HG02759 (cell line): ENCODE results near the gene CCDC182.

Source experiments
- ATAC-seq: cut with Tn5 transposase; IDR thresholded peaks from one replicate; pipeline ENCODE4 v1.9.1; 2021; ENCODE audit warnings: mild to moderate bottlenecking, moderate library complexity; ENCODE audit not compliant: unreplicated experiment

Gene CCDC182

DNA sequence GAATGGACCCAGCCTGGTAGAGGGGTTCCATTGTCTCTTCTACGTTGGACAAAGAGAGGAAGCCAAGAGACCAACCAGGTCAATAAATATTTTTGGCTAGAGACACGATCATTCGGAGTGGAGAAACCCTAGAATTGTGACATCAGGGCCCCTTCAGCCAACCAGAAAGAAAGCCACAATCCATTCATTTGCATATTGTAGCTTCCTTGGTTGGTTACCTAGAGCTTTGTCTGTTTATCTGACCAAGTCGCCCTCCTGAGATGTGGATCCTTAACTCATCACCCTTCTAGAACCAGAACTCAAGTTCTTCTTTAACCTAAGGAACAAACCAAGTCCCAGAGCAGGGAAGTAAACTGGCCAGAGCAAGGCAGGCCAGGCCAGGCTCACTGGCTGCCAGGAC, at the start of gene CCDC182:
TSS of gene CCDC182 (minus strand) at position 58 of the 400 bp plus-strand sequence. CDS start at position 31, 27 bp downstream.
- no peak for ATAC-seq

DNA sequence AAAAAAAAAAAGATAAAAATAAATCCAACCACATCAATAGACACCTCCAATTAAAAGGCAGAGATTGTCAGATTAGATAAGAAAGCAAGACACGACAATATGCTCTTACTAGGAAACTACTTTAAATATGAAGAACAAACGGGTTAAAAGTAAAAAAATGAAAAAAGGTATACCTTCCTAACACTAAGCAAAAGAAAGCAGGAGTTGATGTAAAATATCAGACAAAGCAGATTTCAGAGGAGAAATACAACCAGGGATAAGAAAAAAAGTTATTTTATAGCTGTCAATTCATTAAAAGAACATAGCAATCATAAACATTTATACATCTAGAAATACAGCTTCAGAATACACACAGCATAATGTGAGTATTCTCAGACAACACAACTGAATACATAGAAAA, 49.7 kb upstream of the CCDC182 start:
- no peak for ATAC-seq

DNA sequence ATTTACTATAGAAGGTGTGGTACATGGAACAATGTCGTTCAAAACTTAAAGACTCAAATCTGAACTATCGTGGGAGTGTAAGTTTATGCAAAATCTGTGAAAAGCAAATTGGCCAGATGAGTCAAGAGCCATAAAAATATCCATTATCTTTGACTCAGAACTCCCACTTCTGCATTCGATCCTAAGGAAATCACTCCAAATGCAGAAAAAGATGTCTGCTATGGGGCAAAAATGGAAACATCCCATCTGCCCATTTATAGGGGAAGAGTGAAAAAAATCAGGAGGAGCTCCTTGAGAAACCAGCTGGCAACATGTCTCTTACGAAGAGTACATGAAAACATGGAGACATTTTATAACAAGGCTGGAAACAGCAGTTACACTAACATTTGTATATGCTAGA, 43.6 kb upstream of the CCDC182 start:
- ATAC-seq, result no peak

DNA sequence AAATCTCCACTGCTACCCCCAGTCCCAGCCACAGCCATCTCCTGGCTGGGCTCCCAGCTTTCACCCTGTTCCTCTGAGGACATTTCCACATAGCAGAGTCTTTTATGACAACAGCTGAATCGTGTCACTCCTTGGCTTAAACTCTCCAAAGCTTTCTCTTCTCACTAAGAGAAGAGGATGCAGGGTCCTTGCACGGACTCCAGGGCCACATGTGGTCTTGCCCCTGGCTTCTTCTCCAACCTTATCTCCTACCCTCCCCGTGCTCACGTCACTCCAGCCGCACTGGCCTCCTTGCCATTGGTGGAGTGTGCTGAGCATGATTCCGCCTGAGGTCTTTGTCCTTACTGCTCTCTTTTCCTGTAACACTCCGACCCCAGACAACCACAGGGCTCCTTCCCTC, 39.9 kb upstream of the CCDC182 start:
- ATAC-seq, result no peak

DNA sequence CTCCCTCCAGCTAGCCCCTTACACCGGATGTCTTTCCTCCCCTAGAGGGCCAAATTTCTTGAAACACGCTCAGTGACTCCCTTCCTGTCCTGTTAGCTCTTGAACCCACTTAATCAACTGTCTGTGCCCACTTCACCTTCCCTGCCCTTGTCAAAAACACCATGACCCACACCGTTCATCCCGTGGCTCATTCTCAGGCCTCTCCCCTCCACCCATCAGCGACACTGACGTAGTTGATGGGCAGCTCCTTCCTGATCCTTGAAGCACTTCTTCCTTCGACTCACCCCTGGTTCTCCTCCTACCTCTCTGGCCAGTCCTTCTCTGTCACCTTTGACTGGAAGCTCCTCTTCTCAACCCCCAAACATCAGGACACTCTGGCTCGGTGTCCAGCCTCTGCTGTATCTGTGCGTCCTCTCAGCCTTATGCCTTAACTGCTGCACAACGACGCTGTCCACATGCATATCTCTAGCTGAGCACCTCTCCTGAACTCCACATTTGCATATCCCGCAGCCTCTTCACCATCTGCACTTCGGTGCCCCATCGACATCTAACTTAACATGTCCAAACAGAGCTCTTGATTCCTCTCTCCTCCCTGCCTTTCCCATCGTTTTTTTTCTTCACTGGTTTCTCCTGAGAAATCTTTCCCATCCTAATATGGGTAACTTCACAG, 39.3 kb upstream of the CCDC182 start:
- no peak for ATAC-seq

DNA sequence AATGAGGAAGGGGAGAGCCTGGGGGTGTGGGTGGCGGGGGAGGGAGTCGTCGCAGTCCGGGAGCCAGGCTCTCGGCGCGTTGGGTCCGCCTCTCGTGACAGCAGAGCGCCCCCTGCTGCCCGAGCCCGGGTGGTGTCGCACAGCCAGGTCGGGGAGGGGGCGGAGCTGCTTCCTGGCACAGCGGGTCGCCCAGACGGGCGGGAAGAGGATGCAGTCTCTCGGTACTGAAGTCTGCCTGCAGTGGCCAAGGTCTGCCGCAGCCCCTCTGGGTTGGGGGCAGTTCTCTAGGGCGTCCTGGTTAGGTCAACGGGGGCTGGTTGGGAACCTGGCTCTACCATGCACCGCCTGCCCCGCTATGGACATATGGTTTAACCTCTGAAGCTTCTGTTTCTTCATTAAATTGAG, 38.2 kb upstream of the CCDC182 start:
- ATAC-seq, result peak; percentile 61

DNA sequence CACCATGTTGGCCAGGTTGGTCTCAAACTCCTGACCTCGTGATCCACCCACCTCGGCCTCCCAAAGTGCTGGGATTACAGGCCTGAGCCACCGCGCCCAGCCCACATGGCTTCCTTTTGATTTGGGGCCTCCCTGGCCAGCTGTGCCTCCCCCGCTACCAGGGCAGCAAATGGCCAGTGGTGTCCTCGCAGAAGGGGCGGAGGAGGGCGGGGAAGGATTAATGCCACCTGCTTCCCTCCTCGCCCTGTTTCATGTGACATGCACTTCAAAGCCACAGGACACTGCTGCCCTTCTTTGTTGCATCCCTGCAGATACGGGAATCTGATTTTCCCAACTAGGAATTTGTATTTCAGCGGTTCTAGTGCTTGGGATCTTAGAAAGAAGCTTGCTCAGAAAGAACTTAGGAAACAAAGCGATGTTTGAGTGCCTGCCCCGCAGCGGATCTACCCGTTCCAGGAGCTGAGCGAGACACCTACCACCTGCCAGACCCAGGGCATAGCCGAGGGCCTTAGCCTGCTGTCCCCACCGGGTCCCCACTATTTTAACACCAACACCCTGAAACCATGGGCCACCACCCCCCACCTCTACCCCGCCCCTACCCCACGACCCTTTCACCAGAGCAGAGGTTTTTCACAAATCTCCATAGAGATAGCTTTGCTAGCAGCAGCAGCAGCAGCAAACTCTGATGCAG, 37.7 kb upstream of the CCDC182 start:
- peak; percentile 15 for ATAC-seq

DNA sequence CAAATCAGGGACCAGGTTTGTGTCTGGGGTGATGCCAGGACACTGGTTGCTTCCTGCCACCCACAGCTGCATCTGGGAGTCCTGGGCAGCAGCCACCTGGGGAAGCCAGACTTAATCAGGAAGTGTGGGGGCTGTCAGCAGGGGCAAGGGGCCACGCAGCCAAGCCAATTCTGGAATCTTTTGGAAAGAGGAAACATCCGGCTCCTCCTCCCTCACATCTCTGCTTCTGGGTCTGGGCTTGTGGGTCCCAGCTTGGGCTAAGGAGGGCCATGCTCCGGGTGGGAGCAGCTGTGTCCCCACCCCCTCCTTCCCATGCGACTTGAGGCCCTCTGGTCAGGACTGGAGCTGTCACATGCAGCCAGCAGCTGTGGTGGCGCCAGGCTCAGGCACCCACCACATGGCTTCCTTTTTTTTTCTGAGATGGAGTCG, 37.0 kb upstream of the CCDC182 start:
- ATAC-seq, result no peak

DNA sequence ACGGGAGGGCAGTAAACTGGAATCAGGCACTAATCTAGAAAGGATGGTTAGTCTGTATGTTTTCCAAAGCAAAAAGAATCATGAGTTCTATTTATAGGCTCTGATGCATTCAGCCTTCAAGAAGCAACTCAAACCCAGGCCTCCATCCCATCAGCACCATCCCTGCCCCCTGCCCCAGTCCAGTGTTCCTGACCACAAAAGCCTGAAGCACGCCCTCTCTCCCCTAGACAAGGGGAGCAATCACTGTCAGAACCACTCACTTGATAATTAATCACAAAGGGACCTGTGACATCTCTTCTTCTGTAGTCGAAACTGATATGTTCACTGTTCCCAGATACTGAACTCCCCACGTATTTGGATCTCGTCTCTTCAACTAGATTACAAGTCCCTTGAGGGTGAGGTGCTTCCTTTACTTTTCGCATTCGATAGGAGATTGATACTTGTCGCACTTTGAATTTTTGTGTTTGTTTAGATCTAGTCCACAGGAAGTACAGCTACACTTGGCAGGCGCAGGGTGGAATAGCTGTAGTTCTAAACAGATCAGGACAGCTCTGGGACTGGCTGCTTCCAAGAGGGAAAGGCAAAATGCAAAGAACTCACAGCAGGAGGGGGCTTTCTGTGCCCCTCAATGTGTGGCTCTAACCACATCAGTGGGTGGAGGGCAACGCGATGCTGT, 36.4 kb upstream of the CCDC182 start:
- ATAC-seq, result no peak

DNA sequence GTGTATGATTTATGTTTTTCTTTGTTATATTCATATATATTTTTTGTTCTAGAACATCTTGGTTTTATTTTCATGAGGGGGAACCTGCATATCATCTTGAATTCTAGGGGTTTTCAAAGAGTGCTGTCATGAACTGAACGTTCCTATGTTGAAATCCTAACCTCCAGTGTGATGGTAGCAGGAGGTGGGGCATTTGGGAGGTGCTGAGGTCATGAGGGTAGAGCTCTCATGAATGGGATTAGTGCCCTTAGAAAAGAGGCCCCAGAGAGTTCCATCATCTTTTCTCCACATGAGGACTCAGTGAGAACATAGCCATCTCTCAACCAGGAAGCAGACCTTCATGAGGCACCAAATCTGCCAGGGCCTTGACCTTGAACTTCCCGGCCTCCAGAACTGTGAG, 34.6 kb upstream of the CCDC182 start:
- no peak for ATAC-seq

DNA sequence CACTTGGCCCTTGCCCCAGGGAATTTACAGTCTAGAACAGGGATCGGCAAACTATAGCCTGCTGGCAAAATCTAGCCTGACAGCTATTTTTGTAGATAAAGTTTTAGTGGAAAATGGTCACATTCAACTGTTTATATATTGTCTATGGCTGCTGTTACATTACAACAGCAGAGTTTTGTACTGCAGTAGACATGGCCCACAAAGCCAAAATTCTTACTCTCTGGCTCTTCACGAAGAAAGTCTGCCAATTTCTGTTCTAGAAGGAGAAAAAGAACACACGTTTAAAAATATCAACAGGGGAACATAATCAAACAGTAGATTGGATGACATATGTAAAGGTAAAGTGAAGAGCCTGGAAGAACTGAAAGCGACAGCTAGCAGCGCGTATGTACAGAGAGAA, 33.2 kb upstream of the CCDC182 start:
- ATAC-seq, result no peak

DNA sequence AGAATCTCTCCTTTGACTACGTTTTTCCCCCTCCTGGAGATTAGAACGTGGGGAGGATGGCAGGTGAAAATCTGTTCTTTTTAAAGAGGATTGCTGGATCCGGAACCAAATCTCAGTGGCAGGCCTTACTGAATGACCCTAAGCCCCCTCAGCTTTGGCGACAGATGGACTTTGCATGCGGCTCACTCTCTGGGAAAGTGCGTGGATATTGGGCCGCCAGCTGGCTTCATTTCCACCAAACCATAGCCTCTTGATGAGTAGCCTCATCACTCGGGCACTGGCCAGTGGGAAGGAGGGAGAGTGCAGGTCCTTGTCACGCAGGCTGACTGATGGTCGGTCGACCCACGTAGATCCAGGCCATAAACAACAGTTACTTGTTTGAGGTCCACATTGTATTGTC, 31.3 kb upstream of the CCDC182 start:
- no peak for ATAC-seq

DNA sequence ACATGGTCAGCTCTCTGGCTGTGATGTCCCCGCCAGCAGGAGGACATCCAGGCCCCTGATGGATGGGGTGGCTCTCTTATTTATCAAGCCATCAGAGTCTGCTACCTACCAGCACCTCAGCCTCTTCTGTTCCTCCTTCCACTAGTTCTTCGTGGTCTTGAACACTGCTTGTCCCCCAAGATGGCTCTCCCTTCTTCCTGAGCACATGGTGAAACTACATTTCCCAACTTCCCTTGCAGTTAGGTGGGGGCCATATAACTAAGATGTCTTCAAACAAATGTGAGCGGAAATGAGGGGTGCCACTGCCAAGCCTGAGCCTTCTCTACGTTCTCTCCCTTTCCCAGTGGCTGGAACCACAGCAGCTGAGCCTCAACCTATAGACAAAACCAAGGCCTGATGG, 29.8 kb upstream of the CCDC182 start:
- no peak for ATAC-seq

- ATAC-seq, result no peak
Measured at GRCh38 chr17:57773557-57773956, 28.5 kb upstream of the CCDC182 start.

DNA sequence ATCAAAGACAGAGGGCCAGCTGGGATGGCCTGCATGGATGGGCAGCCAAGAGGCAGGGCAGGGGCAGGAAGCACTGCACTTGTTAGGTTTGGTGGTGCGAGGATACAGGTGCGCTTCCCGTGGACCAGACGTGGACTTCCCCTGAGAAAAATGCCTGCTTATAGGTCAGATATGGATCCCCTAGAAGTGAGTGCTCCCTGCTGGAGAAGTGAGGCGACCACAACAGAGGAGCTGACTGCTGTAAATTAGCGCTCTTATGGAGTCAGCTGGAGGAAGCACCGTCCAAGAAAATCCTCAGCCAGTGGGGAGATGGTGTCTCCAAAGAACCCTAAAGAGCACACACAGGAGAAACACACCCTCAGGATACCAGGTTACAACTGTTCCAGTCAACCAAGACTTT, 27.7 kb upstream of the CCDC182 start:
- ATAC-seq, result no peak

GRCh38 chr17:57767561-57767960, 22.5 kb upstream of the CCDC182 start:
- no peak for ATAC-seq

DNA sequence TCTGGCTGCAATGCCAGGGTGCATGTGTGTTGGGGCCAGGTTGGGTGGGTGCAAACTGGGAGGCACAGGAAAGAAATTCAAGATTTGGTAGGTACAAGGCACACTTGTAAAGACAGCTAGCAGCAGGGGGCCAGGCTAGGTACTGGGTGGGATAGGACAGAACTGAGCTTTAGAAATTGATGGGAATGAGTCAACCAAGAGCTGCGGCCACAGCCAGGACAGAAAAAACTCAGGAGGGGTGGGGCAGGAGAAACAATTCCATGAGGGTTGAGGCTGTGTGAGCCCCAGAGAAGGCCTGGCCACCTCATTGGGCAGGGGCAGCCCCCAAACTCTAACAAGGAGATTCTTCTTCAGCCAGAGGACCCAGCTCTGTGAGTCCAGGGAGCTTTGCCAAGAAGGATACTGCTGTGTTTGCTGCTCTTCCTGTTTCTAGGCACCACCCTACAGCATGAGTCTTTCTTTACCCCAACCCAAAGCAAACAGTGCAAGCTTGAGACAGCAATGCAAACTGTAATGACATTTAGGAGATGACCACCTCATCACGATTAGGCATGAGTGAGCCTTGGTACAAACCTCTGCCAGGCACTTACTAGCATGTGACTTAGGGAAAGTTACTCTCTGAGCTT, 21.3 kb upstream of the CCDC182 start:
- ATAC-seq, result no peak

DNA sequence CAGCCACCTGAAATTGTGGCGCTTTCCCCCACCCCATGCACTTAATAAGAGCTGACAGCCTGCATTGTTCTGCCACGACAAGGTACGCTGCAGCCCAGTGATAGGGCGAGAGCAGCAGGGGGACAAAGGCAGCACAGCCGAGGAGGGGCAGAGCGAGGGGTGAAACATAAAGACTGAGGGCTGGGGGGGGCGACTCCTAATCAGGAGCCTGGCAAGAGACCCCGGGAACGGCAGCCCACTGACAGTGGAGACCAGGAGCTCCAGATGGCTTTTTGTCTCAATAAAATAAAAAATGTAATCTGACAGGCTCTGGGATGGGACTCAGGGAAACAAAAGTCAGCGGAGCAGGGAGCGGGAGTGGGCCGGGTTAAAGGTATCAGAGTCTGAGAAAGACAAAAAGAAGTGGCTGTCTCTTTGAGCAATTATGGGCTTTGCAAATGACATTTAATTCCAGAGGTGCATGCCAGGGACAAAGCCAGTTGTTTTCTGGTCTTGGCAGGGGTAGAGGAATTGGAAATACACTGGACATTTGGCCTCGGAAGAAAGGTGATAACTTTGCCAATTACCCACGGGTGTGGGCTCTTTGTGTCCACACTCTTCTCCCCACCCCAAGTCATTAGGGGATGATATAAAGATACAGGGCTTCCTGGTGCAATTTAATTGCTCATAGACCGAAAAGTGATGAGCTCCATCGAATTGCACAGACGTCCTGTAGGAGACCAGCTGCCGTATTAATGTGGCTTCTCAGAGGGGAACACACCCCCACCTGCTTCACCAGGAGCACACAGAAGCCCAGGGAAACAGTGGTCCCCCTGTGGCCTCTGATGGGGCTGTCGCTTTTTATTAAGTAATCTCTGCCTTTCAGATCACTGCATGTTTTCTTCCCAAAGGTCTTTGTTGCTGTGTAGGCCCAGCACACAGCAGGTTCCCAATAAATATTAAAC, 17.6 kb upstream of the CCDC182 start:
- ATAC-seq, result no peak

DNA sequence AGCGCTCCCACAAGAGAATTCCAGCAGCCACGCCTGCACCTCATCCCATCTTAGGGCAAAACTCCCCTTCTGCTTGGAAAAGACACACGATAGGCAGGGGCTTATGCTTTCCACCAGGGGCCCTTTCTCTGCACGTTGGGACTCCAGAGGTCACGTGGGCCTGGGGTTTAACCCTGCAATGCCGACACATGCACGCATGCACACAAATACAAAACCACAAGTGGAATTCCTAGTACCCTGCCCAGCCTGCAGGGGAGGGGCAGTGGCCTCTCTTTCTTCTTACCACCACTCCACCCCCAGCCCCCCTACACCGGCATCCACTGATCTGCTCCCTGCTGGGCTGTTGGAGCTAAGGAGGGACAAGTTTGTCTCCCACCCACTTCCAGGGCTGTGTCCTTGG, 16.8 kb upstream of the CCDC182 start:
- ATAC-seq, result no peak

DNA sequence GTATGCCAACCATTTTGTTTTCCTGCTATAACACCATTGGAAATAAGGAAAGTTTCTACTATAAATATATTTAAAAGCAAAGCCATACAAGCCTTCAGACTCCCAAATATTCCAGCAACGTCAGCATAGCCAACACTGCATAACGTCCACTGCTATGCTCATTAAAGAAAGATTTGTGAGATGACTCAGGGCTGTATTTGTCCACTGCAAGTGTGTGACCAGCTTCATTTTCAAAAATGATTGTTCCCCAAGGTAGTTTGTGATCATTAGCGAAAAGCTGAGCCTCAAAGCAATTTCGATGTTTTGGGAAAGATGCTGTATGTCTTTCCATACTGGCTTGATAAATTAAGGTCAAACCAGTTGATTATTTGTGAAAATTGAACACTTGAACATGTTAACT, 14.9 kb upstream of the CCDC182 start:
- ATAC-seq, result no peak

DNA sequence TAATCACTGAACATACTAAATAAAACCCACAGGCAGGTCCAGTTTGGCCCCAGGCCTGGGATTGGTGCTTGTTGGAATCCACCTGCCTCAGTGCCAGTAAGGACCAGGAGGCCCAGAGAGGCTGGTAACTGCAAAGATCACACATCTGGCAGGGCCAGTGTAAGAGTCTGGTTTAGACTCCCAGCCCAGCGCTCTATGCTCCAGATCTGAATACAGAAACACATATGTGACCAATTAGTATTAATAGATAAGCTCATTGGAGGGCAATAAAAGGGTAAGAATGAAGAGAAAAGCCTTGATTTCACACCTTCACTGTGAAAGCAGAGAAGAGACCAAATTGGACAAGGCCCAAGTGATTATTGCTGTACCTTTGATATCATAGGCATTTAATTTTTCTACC, 13.6 kb upstream of the CCDC182 start:
- no peak for ATAC-seq
